Activated gamma-delta T cell treated with anti-CD3 and anti-CD28 coated beads, Interleukin-2, amount 50 U/mL, for 16 hours (primary cell): ENCODE data around the gene BCO1.
A peak's percentile ranks its signal among the peaks of the same experiment; 100 is the strongest.
"Not testable (repeated sequence)": the region's sequence is repeated elsewhere in the genome, so short reads cannot be mapped to it uniquely, and the experiment has no call there.

Experiments
- DNase-seq: peaks from one replicate; pipeline ENCODE4 v3.0.0-alpha.2; 2020; ENCODE audit warnings: low read depth

BCO1 gene, protein sequence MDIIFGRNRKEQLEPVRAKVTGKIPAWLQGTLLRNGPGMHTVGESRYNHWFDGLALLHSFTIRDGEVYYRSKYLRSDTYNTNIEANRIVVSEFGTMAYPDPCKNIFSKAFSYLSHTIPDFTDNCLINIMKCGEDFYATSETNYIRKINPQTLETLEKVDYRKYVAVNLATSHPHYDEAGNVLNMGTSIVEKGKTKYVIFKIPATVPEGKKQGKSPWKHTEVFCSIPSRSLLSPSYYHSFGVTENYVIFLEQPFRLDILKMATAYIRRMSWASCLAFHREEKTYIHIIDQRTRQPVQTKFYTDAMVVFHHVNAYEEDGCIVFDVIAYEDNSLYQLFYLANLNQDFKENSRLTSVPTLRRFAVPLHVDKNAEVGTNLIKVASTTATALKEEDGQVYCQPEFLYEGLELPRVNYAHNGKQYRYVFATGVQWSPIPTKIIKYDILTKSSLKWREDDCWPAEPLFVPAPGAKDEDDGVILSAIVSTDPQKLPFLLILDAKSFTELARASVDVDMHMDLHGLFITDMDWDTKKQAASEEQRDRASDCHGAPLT

DNA sequence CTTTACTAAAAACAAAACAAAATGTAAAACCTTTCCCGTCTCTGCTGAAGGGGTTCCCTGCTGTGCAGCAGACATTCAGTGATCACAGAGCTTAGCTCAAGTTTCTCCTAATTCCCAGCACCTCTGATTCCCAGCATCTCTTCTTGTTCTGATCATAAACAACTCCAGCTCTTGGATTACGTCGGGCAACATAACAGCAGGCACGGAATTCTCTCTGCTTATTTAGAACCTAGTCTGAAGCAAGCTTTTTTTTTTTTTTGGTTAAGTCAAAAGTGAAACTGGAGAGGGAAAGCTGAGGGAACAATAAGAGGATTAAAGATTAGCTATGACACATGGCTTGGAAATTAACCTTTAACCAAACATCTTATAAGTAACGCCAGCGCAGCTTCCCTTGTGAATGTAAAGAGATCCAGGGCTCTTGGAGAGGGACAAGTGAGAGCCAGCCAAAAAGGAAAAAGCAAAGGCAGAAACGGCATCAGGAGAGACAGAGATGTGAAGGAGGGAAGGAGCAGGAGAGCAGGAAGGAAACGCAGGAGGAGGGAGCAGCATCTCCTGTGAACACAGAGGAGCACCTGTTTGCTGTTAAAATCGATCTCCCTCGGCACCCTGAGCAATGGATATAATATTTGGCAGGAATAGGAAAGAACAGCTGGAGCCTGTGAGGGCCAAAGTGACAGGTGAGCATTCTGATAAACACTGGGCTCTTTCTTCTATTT is at the start of gene BCO1:
Gene BCO1, plus strand, starts transcription at position 394 of the 716 bp plus-strand sequence. Its CDS starts 220 bp downstream, at position 614.
- no peak for DNase-seq

GRCh38 chr16:81189100-81189664 is 49.3 kb upstream of the BCO1 start:
- no peak for DNase-seq

GRCh38 chr16:81190667-81191066 is 47.8 kb upstream of the BCO1 start:
- DNase-seq: no peak

- no peak for DNase-seq
Observed at GRCh38 chr16:81195885-81196534, 42.5 kb upstream of the BCO1 start.

DNA sequence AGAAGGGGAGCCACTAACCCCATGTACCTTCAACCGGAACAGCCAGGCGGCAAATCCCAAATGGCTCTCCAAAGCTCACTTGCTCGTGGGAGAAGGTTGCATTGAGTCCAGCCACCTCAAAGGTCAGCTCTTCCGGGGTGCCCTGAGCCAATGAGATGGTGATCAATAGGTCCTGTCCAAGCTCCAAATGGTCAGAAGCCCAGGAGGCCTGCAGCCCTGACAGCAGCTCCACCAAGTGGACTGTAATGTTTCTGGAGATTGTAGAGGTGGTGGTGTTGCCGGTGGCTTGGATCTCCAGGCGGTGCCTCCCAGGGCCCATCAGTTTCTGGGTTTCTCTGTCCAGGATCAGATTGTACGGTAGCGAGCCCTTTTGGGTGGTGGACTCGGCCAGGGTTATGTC is 39.9 kb upstream of the BCO1 start:
- no peak for DNase-seq

DNA sequence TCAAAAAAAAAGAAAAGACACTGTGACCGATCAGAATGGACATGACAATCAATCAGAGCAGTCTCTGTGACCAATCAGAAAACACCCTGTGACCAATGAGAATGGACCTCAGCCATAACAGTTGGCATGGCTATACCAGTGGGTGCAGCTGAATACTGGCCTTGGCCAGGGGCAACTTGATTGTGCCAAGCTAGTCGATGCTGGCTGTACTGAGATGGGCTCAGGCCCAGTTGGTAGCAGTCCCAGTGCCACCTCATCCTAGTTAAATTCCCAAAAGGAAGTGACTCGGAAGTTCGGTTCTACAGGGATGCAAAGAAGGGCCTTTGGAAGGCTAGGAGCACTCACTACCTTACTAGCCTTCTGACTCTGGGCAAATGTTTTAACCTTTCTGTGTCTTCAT is 37.2 kb upstream of the BCO1 start:
- DNase-seq: no peak

DNA sequence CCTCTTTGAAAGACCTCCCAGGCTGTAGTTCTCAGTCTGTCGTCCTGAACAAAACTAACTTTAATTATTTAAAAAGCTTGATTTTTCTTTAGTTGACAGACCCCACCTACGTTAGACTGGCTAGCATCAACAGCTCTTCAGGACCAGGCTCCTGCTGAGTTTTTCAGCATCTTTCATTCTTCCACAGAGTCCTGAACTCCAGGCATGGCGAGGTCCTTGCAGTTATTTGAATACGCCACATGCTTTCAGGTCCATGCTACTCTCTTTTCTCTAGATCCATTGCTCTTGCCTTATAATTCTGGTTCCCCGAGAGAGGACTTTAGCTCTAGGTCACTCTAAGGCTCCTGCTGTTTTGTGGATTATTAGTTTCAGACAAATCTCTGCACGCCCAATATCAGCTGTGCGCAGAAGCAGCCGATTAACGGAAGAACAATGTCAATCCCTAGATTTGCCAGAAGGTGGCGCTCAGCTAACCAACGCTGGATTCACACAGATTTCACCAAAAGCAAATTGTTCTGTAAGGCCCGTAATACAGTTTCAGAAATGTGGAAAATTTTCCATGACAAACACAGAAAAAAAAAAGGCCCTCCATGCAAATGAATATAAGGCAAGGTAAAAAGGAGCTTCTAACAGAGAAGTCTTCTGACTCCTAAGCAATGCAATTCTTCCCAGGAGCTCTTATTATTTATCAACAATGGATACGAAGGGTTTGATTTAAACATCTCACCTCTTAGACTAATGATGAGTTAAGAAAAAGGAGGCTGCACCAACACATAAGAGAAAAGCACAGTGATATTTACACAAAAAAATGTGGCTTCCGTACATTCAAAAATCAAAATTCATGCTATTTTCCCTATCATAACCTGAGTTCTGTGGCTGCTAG is 33.5 kb upstream of the BCO1 start:
- peak; percentile 12 for DNase-seq

DNA sequence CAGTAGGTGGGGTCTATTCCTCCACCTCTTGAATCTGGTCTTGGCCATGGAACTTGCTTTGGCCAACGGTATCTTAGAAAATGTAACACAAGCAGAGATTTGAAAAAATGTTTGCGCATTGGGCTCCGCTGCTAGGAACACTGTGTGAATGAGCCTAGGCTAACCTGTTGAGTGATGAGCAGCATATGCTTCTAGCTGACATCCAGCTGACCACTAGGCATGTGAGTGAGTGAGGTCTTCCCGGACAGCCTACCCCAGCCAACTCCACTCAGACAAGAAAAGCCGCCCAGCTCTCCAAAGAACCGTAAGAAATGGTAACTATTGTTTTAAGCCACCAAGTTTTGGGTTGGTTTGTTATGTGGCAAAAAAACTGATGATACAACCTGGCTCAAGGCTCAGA is 31.4 kb upstream of the BCO1 start:
- DNase-seq: no peak

DNA sequence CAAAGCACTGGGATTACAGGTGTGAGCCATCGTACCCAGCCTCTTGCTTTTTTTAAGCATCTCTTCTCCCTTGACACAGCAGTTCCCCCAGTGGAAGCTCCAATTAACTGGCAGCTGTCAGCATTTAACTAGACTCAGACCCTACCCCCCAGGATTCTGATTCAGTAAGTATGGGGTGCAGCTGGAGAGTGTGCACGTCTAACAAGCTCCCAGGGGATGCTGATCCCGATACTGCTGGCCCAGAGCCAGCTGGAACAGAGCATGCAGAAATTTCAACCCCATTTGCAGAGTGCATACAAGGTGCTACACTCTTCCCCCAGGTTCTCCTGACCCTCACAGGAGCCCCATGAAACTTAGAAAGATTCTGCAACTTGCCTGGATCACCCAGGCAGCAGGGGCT is 27.7 kb upstream of the BCO1 start:
- no peak for DNase-seq

DNA sequence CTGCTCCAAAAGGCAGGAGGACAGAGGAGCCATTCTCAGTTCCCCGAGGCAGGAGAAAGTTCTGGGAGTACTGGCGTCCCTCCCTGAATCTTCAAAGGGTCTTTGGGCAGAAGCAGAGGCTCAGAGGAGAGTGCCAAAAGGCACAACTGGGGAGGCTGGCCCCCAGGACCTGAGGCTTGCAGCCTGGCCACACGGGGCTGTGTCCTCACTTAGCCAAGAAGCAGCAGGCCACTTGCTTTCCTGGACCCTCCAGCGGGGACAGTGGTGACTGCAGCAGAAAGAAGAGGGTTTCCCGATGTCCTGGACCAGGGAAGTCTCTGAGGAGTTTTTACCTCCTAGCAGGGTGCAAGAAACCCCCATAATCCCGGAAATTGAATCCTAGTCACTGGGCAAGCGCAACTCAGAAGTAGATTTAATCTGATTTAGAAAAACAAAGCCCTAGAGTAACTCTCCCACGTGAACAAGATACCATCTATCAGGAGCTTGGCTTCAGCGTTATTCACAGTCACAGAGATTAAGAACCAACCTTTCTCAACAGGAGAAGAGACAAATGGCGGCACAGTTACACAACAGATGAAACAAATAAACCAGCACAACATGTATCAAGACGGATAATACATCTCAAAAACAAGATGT is 25.5 kb upstream of the BCO1 start:
- DNase-seq: no peak

- no peak for DNase-seq
Observed at GRCh38 chr16:81214745-81215166, 23.7 kb upstream of the BCO1 start.

GRCh38 chr16:81216114-81216513 is 22.4 kb upstream of the BCO1 start:
- no peak for DNase-seq

DNA sequence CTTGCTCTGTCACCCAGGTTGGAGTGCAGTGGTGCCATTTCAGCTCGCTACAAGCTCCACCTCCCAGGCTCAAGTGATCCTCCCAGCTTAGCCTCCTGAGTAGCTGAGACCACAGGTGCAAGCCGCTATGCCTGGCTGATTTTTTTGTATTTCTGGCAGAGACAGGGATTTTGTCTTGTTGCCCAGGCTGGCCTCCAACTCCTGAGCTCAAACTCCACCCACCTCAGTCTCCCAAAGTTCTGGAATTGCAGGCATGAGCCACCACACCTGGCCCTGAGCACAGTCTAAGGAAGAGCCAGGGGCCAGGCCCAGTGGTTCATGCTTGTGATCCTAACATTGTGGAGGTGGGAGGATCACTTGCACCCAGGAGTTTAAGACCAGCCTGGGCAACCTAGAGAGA is 21.8 kb upstream of the BCO1 start:
- DNase-seq: no peak

DNA sequence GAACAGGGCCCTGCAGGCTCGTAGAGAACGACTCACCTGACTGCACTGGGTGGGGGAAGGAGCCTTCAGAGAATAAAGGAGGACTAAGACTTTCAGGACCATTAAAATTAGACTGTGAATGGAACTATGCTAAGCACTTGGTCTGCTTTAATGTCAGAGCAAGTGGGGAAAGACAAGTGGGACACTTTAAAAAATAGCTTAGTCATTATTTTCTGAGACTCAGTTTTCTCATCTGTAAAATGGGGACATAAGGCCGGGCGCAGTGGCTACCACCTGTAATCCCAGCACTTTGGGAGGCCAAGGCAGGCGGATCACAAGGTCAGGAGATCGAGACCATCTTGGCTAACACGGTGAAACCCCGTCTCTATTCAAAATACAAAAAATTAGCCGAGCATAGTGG is 19.3 kb upstream of the BCO1 start:
- DNase-seq: no peak

- DNase-seq: no peak
Observed at GRCh38 chr16:81220349-81220748, 18.1 kb upstream of the BCO1 start.

DNA sequence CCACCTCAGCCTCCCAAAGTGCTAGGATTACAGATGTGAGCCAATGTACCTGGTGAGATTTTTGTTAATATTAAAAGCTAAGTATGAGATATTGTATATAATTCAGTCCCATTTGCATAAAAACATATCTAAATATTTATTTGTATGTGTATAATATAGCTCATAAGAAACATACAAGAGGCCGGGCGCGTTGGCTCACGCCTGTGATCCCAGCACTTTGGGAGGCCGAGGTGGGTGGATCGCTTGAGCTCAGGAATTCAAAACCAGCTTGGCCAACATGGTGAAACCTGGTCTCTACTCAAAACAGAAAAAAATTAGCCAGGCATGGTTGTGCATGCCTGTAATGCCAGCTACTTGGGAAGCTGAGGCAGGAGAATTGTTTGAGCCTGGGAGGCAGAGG is 16.8 kb upstream of the BCO1 start:
- no peak for DNase-seq

GRCh38 chr16:81224824-81225223 is 13.7 kb upstream of the BCO1 start:
- DNase-seq: no peak

GRCh38 chr16:81225697-81226096 is 12.8 kb upstream of the BCO1 start:
- DNase-seq: not testable (repeated sequence)

GRCh38 chr16:81227785-81228184 is 10.7 kb upstream of the BCO1 start:
- no peak for DNase-seq

GRCh38 chr16:81229811-81230210 is 8.7 kb upstream of the BCO1 start:
- DNase-seq: no peak

DNA sequence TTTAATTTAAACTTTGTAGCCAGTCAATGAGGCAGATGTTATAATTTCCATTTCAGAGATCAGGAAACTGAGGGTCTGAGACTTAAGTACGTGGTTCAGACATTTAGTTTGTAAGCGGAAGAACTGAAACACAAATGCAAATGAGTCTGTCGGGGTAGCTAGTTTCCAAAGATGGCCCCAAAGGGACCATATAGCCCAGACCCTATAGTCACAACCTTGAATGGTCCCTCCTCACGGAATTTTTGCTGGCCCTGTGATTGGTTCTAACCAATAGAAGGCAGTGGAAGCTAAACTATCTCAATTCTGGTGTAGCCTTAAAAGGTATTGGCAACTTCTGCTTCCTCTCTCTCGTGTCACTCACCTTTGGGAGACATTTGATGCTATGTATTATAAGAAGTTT is 7.5 kb upstream of the BCO1 start:
- DNase-seq: no peak
